Activated naive CD8-positive, alpha-beta T cell treated with anti-CD3 and anti-CD28 coated beads, Interleukin-2, amount 50 U/mL, for 24 hours (primary cell): Measurements from ENCODE around the gene APOBEC2.

Experiments
- ATAC-seq: fragments of 150-1000 bp; cut with Tn5 transposase; one replicate; pipeline ENCODE4 v1.10.0; 2021
- DNase-seq: peaks from one replicate; pipeline ENCODE4 v3.0.0; 2021
- H3K27ac Mint-ChIP-seq: one replicate; pipeline ENCODE4 v1.8.0; 2021; ENCODE audit warnings: mild to moderate bottlenecking, mixed read lengths
- H3K27me3 Mint-ChIP-seq: one replicate; pipeline ENCODE4 v1.8.0; 2021; ENCODE audit warnings: mixed read lengths
- H3K36me3 Mint-ChIP-seq: one replicate; pipeline ENCODE4 v1.8.0; 2021; ENCODE audit warnings: low read depth, mixed read lengths
- H3K4me1 Mint-ChIP-seq: one replicate; pipeline ENCODE4 v1.8.0; 2021; ENCODE audit warnings: mixed read lengths
- H3K4me3 Mint-ChIP-seq: one replicate; pipeline ENCODE4 v1.8.0; 2021; ENCODE audit warnings: mild to moderate bottlenecking, moderate library complexity, mixed read lengths
- H3K9me3 Mint-ChIP-seq: one replicate; pipeline ENCODE4 v1.8.0; 2021; ENCODE audit warnings: mixed read lengths

Gene APOBEC2

GRCh38 chr6:41111017-41111416 is 58.0 kb downstream of the APOBEC2 start:
- Mint-ChIP-seq H3K4me3 (no peak overlapping the region), H3K27me3 (no peaks in the 10 kb centered on the region), H3K27ac (no peak overlapping the region), H3K9me3 (no peaks in the 10 kb centered on the region), H3K36me3 (no peaks in the 10 kb centered on the region), H3K4me1 (no peaks in the 10 kb centered on the region)
- no peak for DNase-seq
- no peak for ATAC-seq
